Activated naive CD4-positive, alpha-beta T cell (primary cell): ENCODE measurements around the gene CACNB3.
"Not testable (repeated sequence)": the region's sequence is repeated elsewhere in the genome, so short reads cannot be mapped to it uniquely, and the experiment has no call there.

Source experiments
- DNase-seq, 4 experiments: peaks; one replicate each; lab custom pipeline; 2025; lab: John Stamatoyannopoulos, UW

CACNB3 gene

DNA sequence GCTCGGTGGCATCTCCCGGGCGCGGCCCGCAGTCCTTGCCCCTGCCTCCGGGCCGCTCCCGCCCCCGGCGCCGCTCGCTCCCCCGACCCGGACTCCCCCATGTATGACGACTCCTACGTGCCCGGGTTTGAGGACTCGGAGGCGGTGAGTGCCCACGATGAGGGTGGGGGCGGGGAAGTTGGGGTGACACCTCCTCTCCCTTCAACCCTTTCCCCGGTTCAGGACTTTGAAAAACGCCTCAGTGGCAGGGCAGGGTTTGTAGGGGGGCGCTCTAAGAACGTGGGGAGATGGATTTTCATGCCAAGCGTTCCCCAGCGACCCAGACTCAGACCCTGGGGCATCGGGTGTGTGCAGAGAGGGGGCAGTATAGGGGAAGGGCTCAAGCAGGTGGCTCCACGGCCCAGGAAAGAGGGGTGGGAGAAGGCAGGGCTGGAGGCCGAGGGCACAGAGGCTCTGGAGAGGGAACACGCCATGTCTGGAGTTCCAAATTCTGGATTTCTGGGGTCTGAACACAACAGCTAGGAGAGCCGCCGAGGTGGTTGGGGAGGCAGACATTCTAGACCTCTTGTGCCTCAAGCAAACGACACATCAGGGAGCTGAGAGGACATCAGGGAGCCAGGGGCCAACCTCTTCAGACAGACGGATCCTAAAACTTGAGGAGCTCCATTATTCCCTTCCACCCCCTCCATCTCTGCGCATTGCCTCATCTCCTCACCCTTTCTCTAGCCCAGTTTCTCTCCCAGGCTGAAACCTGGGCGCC lies 715 bp downstream of the CACNB3 start:
- DNase-seq = peak in 1 of 4 experiments; percentile 24

DNA sequence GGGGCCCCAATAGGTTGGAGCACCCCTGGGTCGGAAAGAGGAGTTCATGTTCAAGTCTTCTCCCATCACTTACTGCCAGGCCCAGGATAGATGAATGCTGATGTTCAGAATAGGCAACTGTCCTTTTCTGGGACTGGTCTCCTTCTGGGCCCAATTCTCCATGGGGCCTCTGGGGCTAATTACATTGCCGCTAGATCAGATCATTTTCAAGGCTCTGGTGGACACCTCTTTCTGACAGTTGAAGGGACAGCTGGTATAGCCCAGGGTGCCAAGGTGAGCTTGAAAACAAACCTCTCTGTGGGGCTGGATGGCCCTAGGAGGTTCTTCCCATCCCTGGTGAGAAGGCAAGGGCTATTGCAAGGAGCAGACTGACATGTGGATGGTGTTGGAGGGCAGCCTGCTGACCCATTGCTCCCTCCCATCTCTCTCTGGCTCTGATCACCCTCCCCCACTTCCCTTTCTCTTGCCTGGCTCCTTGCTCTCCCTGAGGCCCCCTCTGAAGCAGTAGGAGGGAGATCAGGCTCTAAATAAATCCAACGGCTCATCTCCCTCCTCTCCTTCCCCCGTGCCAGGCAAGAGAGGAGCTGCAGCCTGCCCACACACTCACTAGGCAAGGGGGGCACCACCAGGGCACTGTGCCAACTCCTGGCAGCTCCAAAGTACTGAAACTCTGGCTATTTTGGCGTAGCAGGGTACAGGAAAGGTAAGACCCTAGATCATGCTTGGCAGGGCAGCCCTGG lies 1.9 kb downstream of the CACNB3 start:
- DNase-seq = no peak

DNA sequence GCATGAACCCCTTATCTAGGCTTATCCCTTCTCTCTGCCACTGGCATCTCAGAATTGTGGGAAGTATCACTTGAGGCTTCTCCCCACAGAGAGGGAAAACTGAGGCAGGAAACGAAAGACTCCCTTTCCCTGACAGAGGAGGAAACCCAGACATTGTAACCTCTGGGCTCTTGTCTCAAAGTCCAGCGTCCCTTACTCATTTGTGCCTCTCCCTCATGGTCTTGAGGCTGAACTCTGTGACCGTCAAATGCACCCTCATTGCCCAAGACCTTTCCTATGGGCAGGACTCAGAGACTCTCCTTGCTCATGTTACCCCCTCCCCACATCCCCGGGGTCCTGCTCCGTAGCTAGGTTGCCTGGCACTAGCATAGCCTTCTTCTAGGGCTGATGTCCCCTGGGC lies 3.8 kb downstream of the CACNB3 start:
- no peak for DNase-seq

DNA sequence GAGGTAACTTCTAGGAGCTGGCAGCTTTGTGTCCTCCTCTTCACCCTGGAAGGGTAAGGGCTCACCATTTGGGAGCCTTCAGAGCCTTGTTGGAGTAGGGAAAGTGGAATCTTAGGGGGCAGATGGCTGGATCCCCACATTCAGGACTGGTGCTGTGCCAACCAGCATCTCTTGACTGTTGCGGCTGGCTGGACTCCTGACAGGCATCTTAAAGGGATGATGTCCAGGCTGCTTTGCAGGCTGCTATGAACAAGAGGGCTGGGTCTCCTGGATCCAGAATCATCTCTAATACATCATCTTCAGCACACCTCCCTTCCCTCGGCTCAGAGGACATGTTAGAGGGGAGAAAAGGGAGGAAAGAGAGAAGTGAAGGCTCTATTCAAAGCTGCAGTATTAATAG lies 4.4 kb downstream of the CACNB3 start:
- no peak for DNase-seq

DNA sequence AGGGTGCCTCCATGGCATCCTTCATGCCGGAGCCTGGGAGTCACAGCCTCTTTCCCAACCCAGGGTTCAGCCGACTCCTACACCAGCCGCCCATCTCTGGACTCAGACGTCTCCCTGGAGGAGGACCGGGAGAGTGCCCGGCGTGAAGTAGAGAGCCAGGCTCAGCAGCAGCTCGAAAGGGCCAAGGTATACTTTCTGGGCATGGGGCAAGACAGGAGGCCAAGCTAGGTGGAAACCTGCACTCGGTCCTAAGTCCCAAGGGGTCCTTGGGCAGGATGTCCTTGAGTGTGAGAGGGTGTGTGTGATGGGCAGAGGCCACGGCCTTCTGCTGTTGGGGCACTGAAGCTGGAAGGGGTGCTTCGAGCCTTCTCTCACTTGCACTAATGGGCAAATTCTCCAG lies 5.0 kb downstream of the CACNB3 start:
- no peak for DNase-seq

DNA sequence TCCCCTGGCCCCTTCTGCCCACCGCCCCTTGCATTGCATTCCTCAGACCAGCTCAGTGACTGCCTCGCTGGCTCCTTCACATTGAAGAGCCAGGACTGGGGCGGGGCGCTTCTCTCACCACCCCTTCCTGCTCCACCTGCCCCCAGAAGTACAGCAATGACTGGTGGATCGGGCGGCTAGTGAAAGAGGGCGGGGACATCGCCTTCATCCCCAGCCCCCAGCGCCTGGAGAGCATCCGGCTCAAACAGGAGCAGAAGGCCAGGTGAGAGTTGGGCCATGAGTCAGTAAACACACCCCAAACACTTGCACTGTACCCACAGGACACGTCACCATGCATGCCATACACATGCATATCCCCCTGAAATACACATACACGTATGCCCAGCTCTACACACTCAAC lies 5.8 kb downstream of the CACNB3 start:
- no peak for DNase-seq

DNA sequence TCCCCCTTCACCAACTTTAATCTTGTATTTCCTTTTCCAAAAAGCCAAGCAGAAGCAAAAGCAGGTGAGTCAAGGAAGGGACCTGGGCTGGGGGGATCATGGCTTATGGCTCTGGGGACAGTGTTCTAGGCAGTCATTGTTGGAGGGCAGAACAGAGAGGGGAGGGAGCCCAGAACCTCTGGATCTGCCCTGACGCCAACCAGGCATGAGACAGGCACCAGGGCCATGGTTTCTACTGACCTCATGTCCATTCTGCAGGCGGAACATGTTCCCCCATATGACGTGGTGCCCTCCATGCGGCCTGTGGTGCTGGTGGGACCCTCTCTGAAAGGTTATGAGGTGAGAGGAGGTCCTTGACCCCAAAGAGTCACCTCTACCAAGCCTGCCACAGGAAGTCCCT lies 6.6 kb downstream of the CACNB3 start:
- DNase-seq = no peak

DNA sequence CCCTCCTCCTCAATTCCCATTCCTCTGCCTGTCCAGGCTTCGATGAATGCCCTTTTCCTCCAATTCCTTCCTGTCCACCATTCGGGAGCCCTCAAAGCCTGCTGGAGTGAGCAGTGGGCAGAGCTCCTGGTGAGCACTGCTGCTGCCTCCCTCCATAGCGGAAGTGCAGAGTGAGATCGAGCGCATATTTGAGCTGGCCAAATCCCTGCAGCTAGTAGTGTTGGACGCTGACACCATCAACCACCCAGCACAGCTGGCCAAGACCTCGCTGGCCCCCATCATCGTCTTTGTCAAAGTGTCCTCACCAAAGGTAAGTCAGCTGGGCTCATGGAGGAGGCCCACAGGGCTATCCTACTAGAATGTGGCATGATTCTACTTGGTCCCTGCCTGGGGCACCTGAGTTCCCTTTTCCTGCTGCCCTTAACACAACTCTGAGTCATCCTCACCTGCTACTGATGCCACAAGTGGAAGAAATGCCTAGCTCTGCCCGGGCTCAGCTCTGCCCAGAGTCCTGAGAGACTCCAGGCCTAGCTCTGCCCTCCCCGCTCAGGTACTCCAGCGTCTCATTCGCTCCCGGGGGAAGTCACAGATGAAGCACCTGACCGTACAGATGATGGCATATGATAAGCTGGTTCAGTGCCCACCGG lies 8.0 kb downstream of the CACNB3 start:
- DNase-seq = no peak

DNA sequence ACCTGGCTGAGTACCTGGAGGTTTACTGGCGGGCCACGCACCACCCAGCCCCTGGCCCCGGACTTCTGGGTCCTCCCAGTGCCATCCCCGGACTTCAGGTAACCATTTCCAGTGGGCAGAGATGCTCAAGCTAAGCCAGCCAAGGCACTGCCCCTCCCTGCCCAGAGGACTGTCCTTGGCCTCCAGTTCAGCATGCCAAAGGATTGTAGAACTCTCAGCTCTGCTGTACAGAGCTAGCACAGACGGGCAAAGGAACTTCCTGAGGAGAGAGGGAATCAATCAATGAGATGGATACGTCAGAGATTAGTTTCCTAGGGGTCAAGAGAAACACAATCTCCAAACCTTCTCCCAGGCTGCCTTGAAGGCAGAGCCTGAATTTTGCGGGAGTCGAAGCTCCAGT lies 8.7 kb downstream of the CACNB3 start:
- no peak for DNase-seq

DNA sequence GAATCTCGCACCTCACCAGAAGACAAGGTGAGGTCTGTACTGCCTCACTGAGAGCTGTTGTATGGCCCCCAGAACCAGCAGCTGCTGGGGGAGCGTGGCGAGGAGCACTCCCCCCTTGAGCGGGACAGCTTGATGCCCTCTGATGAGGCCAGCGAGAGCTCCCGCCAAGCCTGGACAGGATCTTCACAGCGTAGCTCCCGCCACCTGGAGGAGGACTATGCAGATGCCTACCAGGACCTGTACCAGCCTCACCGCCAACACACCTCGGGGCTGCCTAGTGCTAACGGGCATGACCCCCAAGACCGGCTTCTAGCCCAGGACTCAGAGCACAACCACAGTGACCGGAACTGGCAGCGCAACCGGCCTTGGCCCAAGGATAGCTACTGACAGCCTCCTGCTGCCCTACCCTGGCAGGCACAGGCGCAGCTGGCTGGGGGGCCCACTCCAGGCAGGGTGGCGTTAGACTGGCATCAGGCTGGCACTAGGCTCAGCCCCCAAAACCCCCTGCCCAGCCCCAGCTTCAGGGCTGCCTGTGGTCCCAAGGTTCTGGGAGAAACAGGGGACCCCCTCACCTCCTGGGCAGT lies 9.3 kb downstream of the CACNB3 start:
- no peak for DNase-seq

DNA sequence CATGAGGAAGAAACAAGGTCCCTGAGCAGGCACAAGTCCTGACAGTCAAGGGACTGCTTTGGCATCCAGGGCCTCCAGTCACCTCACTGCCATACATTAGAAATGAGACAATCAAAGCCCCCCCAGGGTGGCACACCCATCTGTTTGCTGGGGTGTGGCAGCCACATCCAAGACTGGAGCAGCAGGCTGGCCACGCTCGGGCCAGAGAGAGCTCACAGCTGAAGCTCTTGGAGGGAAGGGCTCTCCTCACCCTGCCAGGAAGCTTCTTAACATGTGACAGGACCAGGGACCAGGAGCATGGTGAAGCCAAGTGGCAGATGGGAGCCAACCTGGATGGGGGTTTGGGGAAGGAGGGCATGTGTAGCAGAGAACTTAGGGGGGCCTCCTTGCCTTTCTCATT lies 10.0 kb downstream of the CACNB3 start:
- DNase-seq = no peak

DNA sequence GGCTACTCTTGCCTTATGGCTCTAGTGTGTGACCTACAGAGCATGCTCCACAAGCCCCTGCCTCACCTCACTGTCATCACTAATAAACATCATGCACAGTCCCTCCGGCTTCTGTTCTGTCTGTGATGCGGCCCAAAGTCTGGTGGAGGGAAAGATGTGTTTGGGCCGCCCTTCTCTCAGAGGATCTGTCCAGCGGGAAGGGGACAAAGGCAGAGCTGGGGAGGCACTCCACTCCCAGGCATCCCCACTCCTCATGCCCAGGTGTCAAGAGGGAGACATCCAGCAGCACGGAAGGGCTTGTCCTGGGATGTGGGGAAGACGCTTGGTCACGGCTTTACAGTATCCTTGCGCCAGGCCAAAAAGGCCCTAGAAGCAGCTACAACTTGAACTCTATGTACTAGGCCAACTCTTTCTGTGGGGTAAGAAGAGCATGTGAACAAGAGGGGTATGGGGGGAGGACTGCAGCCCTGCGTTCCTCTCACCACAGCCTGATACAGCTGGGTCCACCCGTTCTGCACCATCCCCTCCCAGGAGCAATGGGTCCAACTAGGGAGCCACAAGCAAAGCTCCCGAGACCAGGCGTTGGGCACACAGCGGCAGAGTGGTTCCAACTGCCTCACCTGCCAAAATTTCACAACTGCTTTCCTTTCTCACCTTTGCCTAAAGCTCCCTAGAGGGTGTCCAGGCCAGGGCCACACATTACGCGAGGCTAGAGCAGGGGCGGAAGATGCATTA lies 10.7 kb downstream of the CACNB3 start:
- no peak for DNase-seq

DNA sequence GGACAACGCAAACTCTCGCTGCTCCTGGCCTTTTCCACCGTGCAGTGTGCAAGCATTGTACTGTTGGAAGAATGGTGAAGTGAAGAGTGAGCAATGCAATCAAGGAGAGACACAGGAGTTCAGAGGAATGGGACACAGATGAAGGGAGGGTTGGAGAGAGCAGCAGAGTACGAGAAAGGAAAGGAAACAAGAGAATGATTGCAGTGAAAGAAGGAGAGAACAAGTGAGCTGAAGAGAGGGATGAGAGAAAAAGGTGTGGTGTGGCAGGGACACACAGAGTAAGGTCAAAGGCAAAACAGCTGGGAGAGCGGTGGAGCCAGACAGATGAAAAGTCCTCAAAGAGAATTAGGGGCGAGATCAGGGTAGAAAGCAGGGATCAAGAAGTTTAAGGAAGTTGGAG lies 13.0 kb downstream of the CACNB3 start:
- DNase-seq = no peak

DNA sequence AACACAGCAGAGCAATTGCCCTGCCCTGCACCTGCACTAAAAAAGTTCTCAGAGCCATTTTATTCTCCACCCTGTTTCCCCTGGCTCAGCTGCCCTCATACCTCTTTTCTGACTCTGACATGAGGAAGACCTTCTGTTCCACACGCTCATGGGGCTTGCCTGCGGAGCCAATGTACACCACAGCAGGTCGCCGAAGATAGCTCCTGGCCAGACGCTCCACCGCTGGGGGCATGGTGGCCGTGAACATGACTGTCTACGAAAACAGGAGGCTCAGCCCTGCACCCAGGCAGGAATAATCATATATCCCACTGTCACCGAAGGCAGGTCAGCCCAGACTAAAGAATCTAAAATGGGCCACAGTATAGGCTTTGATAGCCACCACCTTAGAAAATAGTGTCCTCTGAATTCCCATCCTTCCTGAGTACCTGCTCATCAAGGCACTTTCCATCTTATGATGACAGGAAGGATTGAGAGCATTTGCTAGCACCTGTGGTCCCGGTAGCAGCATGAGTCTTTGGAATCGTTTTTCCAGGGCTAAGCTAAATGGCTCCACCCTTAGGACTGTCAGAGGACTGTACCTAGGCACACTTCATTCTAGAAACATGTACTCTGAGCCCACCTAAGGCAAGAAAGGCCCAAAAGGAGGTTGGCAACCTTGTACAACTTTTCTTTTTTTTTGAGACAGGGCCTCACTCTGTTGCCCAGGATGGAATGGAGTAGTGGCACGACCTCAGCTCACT lies 14.2 kb downstream of the CACNB3 start:
- DNase-seq = no peak

DNA sequence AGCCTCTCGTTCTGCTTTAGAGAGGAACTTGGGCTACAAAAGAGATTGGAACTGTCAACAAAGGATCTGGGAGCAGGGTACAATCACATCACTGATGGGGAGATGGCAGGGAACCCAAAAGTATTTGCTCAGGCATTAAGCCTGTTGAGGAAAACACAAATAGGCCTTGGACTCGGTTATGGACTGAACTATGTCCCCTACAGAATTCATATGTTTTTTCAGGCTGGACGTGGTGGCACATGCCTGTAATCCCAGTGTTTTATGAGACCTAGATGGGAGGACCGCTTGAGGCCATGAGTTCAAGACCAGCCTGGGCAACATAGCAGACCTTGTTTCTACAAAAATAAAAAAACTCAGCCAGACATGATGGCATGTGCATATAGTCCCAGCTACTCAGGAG lies 19.8 kb downstream of the CACNB3 start:
- no peak for DNase-seq

DNA sequence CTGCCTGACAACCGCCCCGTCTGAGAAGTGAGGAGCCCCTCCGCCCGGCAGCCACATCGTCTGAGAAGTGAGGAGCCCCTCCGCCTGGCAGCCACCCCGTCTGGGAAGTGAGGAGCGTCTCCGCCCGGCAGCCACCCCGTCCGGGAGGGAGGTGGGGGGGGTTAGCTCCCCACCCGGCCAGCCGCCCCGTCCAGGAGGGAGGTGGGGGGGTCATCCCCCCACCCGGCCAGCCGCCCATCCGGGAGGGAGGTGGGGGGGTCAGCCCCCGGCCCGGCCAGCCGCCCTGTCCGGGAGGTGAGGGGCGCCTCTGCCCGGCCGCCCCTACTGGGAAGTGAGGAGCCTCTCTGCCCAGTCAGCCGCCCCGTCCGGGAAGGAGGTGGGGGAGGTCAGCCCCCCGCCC lies 23.7 kb downstream of the CACNB3 start:
- not testable (repeated sequence) for DNase-seq

DNA sequence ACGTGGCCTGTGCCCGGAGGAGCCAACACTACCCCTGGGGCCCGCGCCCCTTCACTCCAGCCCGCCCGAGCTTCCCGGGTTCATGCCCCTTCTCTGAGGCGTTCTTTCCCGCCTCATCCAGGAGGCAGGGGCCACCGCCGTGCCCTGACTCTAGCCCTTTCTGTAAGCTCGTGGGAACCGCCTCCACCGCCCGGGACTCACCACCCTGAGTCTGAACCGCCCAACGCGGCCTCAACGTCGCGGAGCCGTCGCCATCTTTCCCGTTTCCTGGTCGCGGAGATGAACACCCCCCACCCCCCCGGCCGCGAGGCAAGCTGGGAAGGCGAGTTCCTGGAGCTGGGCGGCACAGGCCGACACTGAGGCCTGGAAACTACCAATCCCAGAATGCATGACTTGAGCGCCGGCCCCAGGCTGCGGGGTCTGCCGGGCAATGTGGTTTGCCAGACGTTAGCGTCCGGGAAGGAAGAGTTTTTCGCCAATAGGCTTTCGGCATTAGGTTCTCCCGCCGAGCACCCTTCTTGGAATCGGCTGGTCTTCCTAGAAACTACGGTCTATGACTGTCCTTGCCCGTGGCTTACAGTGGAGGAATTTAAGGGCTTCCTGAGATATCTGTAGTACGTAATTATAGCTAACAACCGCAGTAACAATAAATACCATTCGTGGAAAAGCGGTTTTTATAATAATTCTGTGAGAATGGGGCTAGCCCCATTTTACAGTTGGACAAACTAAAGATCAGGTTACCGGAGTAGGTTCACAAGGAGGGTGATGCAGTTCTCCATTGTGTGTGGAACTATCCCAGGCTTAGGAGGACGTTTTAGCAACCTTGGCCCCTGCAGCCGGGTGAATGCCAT lies 33.8 kb downstream of the CACNB3 start, which contains the start of gene DDX23:
Gene DDX23, minus strand, starts transcription at position 281 of the 851 bp plus-strand sequence. CDS start 6,381 bp downstream, outside the sequence.
- DNase-seq = peak; percentile 83 to 92 (median 86)

DNA sequence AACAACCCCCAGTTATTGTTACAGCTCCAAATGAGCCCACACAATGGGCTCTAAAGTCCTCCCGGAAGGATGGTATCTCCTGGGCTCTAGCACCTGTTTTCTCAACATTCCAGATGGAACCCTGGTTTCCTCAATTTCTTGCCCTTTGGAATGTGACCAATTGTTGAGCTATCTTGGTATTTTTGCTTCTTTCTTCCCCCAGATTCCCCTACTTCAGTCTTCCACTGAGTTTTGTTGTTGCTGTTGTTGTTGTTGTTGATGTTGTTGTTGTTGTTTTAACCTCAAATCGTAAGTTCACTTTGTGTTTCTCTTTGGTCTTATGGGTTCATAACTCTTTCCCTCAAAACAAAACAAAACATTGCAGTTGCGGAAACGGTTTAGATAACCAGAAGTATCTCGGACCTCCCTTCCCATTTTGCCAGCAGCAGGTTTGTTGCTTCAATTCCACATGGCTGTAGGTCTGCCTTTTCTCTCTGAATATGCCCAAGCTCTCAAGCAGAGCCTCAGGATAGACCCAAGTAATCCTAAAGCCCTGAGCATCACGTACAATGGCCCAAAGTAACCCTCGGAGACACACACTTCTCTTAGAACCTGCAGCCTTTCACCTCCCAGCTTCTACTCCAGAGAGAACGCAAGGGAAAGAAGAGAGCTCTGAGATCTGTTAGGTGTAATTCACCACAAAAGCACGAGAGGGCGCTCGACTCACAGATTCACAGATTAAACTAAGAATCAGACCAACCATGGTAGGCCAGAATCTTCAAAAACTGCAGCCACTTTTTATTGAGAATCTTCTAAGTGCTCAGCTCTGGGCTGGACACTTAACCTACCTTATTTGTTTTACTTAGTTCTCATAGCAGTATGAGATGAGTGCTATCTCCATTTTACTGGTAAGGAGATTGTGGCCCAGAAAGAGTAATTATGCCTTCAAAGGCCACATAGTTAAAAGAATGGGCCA lies 34.7 kb downstream of the CACNB3 start:
- DNase-seq = peak; percentile 62 to 78 (median 70)

DNA sequence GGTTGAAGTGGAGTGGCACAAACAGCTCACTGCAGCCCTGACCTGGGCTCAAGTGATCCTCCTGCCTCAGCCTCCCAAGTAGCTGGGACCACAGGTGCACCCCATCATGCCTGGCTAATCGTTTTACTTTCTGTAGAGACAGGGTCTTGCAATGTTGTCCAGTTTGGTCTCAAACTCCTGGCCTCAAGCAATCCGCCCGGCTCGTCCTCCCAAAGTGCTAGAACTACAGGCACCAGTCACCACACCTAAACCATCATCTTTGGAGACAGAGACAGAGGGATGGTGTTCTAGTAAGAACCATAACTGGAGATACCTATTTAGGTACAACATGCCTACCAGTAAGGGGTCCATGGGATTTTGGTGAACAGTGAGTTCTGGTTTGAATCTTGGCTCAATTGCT lies 36.2 kb downstream of the CACNB3 start:
- no peak for DNase-seq
